ENCODE data around the gene PCYOX1L.

Gene PCYOX1L

DNA sequence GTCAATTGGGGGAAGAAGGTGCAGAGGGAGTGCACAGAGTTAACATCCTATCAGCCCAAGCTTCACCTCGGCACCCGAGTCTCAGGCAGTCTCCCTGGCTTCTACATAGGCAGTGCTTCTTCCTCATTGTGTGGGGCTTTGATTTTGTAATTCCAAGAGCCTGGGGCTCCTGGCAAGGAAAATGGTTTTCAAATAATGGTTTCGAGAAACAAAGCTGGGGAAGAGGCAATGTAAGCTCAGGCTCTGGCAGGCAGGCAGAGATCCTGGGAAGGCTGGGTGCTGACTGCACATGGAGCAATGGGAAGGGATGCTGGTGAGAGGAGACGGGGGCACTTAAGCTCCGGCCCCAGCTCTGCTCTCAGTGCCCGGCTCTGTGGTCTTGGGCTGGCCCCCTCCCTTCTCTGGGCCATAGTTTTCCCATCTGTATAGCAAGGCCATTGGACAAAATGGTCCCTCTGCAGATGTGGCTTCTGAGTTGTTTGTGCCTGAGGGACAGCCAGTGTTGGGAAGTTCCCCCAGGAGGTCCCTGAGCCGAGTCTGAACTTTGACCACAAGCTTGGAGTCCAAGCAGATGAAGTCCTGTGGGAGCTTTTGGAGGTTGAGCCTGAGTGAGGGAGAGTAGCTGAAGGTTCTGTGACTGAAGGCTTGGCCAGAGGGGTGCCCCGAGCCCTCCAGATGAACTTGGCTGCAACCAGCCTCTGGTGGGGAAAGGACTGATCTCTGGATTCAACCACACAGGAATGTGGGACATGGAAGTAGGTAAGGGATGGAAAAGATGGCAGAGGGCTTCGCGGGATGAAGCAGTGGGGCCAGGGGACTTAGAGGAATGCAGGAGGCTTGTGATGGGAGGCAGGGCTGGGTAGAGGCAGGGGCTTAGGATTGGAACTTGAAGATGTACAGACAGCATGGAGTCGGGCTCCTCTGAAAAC, 49.7 kb downstream of the PCYOX1L start:
- DNase-seq (ENCODE audit: low read depth, low spot score) = no peak

DNA sequence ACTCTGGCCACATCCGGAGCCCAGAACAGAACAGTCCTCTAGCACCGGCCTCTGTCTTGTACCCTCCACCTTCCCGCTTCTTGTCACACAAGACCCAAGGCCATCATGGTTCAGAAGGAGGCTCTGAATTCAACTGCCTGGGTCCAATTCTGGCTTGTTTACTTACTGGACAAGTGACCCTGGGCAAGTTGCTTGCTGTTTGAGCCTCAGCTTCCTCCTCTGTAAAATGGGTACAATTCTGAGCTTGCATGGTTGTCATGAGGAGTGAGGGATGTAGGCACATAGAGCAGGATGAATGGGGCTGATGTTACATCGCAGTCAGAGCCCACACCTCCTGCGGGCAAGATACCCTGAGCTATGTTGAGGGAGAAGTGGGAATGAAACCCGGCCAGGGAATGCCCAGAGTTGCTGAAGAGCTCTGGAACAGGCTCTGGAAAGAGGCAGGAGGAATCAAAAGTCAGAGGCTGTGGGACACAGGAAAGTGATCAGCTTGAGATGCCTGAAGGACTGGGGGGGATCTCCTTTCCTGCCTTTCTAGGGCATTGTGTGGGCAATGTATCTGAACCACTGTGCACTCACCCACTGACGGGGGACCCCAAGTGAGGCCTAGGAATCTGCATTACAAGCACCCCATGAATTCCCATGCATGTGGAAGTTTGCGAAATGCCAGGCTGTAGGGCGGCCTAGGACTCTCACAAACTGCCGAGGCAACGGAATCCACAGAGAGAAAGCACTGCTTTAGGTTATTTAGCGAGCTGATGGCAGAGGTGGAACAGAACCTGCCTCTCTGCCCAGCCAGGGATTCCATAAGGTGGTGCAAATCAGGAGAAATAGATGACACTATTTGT, 50.6 kb downstream of the PCYOX1L start:
- no peak for DNase-seq (ENCODE audit: low read depth, low spot score)

DNA sequence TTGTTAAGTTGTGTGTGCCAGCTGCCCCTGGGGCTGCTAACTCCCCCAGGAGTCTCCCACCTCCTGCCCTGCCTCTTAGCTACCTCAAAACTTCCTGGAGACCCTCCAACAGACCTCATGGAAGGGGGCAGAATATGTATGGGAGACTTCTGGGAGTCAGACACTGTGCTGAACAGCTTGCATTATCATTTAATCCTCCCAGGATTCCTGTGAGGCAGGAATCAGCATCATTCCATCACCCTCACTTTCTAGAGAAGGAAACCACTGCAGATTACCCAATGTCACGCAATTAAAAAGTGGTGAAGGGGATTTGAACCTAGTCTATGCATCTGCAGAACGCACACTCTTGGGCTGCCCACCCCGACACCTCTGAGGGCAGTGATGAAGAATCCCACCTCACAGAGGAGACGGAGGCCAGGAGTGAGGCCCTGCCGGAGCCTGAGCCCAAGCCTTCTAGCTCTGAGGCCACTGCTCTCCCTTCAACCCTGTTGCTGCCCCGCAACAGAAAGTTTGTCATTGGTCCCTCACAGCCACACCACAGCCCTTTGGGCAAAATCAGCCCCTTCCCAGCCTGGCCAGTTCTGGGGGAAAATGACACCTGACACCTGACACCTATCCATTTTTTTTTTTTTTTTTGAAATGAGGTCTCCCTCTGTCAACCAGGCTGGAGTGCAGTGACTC, 51.6 kb downstream of the PCYOX1L start:
- no peak for DNase-seq (ENCODE audit: low read depth, low spot score)

DNA sequence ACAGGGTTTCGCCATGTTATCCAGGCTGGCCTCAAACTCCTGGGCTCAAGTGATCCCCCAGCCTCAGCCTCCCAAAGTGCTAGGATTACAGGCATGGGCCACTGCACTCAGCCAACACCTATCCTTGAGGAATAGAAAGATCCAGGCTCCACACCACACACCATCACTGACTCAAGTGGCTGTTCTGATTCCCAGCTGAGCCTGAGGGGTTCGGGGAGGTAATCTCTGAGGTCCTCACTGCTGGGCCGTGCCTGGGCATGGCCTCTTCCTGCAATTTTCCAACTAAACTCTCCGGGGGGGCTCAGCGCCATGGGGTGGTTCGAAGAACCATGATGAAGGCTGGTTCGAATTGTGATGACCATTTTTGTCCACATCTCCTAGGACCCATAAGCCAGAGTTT, 52.2 kb downstream of the PCYOX1L start:
- DNase-seq (ENCODE audit: low read depth, low spot score) = no peak

DNA sequence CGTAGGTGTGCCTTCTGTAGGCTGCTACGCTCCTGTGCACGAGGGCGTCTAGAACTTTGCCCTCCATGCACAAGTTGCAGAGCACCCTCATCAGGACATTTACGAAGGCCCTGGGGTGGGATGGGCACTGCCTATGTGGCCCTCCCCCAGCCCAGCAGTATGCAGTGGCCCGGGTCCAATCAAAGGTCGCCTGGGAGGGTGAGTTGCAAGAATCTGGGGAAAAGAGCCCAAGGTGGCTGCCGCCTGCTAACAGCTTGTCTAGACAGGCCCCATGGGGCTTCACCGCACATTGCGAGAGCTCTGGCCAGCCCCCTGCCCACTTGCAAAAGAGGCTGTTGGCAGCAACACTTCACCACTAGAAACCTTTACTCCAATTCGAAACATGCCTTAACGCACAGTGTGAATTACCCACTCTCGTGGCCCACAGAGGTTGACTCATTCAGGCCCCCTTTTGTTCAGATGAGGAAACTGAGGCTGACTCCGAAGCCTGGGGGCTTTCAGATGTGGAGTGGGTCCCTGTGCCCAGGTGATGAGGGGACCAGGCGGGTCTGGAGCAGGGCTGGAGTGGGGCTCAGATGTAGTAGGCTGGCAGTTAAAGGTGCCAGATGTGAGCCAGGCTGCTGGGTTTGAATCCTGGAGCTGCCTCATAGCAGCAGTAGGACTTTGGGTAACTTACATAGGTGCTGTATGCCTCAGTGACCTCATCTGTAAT, 53.0 kb downstream of the PCYOX1L start:
- no peak for DNase-seq (ENCODE audit: low read depth, low spot score)

DNA sequence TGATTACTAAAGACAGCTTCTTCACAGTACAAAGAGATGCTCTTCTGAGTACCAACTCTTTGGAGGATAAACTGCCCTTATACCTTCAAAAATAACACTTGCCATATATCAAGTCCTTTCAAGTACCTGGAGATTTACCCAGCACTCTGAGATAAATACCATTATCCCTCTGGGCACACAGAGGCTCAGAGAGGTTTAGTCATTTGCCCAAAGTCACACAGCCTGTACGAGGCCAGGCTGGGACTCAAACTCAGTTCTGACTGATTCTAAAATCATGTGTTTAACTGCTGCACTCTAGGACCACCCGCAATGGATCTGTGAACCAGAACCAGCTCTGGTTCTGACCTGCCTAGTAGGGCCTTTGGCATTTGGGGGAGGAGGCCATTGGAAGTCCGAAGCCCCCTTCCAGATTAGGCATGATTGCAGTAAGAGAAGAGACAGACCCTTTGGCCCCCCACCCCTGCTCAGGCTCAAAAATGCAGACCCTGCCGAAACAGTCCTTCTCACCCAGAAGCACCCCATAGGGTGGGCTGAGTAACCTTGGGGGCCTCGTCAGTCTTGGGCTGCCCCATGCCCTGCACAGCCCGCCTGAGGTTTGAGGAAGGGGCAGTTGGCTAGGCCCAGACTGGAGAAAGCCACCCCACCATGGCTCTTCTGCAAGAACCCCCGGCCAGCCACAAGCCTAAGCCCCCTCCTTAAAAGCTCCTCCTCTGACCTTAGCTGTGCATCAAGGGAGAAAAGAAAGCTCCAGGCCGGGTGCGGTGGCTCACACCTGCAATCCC, 54.1 kb downstream of the PCYOX1L start:
- no peak for DNase-seq (ENCODE audit: low read depth, low spot score)

DNA sequence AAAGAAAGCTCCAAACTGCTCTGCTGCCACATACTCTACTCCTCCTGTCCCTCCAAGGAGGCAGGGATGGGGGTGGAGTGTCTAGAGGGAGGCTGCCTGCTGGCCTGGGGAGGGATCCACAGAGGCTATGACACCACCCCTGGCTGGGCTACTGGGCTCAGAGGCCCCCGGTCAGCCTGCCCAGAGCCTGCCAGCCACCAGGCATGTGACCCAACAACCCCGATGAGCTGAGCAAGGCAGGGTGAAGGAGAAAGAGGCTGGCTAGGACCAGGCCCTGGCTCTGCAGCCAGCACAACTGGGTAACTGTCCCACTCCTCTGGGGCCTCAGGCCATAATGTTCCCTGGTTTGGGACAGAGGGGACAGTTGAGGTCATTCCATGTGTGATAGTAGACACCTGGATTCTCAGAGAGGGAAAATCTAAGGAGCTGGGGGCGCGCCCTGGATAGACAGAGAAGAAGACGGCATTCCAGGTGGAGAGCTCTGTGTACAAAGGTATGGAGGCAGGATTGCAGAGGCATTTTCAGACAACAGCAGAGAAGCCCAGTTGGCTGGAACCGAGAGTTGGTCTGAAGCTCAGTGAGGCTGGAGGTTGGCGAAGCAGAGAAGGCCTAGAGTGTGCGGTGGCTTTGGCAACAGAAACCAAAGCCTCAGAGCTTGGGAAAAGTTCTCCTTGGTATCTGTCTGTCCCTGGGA, 55.1 kb downstream of the PCYOX1L start:
- DNase-seq (ENCODE audit: low read depth, low spot score) = no peak

DNA sequence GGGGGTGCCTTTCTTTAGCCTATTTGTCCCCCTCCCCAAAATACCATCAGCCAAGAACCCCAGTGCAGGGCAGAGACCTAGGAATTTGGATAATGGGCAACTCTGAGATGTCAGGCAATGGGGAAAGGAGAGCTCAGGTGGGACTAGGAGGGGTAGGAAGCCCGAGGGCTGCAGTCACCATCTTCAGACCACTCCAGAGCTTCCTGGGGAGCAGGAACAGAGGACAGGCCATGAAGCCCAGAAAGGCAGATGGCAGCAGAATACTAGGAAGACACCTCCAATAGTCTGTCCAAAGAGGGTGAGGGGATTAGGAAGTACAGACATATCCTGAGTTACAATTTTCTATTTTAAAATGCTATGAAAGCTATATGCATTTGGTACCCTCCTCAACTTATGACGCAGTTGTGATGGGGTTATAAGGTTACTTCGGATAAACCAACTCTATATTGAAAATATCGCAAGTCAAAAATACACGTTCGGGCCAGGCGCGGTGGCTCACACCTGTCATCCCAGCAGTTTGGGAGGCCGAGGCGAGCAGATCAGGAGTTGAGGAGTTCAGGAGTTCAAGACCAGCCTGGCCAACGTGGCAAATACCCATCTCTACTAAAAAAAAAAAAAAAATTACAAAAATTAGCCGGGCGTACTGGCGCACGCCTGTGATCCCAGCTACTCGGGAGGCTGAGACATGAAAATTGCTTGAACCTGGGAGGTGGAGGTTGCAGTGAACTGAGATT, 55.8 kb downstream of the PCYOX1L start:
- DNase-seq (ENCODE audit: low read depth, low spot score) = no peak

DNA sequence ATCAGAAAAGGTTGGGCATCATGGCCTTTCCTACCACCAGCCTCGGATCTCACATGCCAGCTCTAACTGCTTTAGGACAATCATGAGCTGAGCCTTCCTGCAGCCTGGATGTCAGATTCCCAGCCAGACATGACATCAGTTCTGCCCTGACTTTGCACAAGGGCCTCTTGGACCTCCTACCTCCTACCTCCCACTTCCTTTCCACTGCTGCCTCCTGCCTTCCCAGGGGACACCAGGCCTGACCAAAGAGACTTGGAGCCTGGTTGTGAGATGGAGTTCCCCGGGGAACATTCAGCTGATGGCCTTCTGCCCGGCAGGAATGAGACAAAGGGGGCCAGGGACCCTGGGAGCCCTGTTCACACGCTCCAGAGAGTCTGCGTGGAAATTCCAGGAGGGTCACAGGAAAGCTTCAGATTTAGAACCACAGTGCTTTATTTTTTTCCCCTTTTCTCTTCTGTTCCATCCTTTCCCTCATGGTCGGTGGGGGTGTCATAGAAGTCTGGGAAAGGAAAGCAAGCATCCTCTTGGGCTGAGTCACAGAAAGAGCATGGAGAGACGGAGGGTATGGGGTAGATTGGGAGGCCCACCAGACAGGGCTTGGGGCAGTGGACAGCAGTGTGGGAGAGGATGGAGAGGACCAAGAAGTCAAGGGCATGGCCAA, 56.7 kb downstream of the PCYOX1L start:
- no peak for DNase-seq (ENCODE audit: low read depth, low spot score)

DNA sequence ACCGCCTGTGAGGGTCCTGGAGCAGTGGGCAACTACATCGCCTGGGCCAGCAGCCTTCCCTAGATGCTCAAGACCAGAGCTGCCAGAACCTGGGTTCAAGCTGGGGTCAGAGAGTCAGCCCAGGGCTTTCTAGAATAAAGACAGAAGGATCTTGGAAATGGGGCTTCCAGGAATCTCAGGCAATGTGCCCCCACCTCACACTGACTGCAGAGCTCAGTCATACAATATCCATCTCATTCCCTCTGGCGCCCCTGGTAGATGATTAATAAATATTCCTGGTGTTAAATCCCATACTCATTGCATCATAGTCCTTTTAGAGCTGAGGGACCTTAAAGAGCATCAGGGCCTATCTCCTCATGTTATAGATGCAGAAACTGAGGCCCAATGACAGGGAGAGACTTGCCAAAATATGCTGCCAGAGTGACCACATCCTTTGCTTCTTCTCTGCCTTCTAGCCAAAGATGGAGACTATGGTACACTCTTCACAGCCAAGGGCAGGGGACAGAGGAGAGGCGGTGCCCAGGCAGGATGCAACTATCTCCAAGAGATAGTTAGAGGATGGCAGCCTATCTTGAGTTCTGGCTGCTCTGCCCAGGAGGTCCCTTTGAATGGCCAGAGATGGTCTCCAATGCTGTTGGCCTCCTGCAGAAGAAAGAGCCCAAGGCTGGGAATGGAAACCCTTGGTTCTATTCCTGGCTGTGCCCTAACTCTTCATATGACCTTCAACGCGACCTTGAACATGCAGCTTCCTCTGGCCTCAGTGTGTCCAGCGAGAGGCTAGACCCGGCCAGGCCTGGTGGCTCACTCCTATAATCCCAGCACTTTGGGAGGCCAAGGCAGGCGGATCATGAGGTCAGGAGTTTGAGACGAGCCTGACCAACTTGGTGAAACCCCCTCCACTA, 57.5 kb downstream of the PCYOX1L start:
- DNase-seq (ENCODE audit: low read depth, low spot score) = no peak

DNA sequence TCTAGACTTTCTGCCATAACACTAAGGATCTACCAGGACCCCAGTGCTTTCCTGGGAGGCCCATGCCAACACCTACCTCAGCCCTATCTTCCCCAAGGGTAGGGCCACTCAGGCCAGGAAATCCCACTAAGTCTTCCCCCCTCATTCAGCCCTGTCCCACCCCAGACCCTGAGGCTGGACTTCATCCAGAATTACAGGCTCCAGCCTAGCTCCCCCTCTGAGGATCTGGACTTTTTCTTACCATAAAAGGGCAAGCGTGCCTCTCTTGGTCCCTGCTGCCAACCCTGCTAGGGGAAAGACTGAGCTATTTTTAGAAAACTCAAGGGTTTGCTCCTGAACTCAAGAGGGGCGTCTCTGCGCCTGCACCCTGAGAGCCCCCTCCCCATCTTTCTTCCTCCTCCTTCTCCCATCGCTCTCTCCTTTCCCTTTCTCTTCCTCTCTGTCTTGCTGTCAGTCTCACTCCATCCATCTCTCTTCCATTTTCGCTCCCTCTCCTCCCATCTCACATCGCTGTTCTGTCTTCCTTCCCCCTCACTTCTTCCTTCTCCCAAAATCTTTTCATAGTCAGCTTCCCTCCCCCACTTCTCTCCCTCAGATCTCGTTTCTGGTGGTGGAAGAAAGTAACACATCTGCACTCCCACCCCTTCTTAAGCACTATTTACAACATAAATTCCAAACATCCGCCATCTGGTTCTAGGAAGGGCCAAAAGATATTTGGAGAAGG, 59.3 kb downstream of the PCYOX1L start:
- DNase-seq (ENCODE audit: low read depth, low spot score) = no peak

DNA sequence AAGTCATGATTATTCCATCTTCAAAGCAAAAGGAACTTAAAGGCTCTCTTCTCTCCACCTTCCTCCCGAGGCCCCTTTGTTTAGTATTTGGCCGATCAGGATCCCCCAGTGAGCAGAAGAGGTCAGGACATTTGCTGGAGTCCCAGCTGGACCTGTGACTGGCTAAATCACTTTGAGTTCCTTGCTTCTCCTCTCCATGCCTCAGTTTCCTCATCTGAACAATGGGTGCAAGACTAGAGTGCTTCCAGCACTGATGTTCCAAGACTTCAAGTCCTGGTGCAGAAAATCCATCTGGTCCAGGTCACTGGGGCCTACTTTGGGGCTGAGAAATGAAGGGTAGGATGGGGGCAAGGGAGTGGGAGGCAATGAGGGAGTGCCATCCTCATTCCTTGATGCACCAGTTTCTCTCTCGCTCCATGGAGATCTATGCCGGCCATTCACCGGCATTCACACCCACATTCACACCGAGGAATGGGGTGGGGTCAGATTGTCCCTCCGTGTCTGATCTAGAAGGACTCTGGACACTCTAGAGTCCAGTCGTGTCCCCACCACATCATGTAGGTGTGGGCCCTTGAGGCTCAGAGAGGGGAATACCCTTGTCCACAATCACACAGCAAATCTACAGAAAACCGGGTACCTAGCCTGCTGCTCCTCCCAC, 60.0 kb downstream of the PCYOX1L start:
- DNase-seq (ENCODE audit: low read depth, low spot score) = no peak

DNA sequence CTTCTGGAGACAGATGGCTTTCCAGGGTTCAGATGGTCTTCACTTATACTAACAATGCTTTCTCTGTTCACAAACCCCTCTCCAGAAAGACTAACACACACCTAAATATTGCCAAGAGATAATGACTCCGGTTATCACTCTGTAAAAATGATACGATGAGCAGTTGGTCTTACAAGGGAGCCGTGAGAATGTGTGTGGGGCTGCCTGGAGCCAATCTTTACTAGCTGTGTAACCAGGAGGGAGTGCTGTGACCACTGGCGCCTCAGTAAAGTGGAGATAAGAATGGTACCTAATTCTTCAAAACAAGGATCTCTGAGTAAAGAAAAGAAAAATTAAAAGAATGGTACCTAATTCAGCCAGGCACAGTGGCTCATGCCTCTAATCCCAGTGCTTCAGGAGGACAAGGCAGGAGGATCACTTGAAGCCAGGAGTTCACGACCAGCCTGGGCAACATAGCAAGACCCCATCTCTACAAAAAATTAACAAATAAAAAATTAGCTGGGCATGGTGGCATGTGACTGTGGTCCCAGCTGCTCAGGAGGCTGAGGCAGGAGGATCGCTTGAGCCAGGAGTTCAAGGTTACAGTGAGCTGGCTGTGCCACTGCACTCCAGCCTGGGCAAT, 61.2 kb downstream of the PCYOX1L start:
- no peak for DNase-seq (ENCODE audit: low read depth, low spot score)
